Progenitor cell of endocrine pancreas (in vitro differentiated cells): ENCODE measurements around the gene TM9SF2. TPM values are rescaled to one million over a fixed set of nuclear protein-coding genes. Genes with fewer than 3 reads are reported as not detected.

Experiments
- DNase-seq: peaks from one replicate; pipeline ENCODE4 v3.0.0; 2021; ENCODE audit warnings: low spot score; ENCODE audit not compliant: unreplicated experiment
- H3K27ac Mint-ChIP-seq: 2 replicates; pipeline ENCODE4 v1.8.0; 2021; ENCODE audit warnings: mild to moderate bottlenecking, moderate library complexity, mixed read lengths
- H3K27me3 Mint-ChIP-seq: 2 replicates; pipeline ENCODE4 v1.8.0; 2021; ENCODE audit warnings: mixed read lengths
- H3K36me3 Mint-ChIP-seq: 2 replicates; pipeline ENCODE4 v1.8.0; 2022; ENCODE audit warnings: mixed read lengths; ENCODE audit not compliant: insufficient read depth
- H3K4me1 Mint-ChIP-seq: 2 replicates; pipeline ENCODE4 v1.8.0; 2021; ENCODE audit warnings: low read depth, mixed read lengths
- H3K4me3 Mint-ChIP-seq: 2 replicates; pipeline ENCODE4 v1.8.0; 2021; ENCODE audit warnings: low read depth, mild to moderate bottlenecking, moderate library complexity, mixed read lengths
- H3K9me3 Mint-ChIP-seq: 2 replicates; pipeline ENCODE4 v1.8.0; 2021; ENCODE audit warnings: low read depth, mixed read lengths
- CTCF ChIP-seq: fragments of 200-600 bp; sonication (generic); IDR thresholded peaks from one replicate; pipeline ENCODE4 v1.5.0; 2021; ENCODE audit warnings: antibody characterized with exemption, mild to moderate bottlenecking; ENCODE audit not compliant: unreplicated experiment
- total RNA-seq: library from RNA; stranded (reverse); gene quantifications from 2 replicates; pipeline ENCODE4 v1.2.1, GENCODE V29; 2021

TM9SF2 gene
- total RNA-seq, 1 donor from 2014 or later: 109 TPM

DNA sequence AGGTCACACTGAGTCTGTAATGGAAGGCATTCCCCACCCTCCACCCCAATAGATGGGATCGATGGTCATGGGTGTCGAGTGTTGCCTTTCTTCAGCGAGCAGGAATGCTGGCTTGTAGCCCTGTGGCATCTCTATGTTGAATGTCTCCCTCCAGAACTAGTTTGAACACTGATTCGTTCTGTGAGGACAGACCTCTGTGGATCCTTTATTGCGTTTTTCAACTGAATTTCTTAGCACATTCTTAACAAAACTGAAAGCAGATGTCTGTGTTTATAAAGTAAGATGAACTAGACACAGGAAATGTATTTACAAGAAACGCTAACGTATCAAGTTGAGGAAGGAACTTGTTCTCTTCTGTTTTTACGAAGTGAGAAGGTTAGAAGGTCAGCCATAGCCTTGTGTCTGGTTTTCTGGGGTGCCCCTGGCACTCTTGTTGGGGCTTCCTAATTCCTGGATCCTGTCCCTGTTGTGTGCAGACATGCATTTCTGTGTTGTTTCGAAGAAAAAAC, 36.8 kb upstream of the TM9SF2 start:
- Mint-ChIP-seq H3K4me1 (no peaks in the 10 kb centered on the region), H3K36me3 (no peaks in the 10 kb centered on the region)

DNA sequence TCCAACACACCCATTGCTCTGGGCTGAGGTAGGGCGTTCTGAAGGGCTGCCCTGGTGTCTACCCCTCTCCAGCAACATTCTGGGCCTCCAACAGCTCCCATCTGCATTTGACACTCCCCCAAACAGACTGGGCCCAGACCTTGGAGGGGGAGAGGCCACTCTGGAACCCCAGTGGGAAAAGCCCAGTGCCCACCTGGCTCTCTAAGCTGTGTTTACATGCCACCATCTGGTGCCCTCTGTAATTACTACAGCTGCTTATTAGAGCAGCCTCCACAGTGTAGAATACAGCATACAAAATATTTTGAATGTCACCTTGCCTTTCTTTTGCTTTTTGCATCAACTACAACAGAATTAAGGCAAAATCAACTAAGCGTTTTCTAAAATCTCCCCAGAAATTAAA, 35.8 kb upstream of the TM9SF2 start:
- Mint-ChIP-seq H3K9me3 (peaks cover 8% of the 10 kb centered on the region), H3K27me3 (peaks cover 15% of the 10 kb centered on the region)

More for the DNA sequence above, 36.8 kb upstream of the TM9SF2 start:
- no peak for TF ChIP-seq CTCF
- Mint-ChIP-seq H3K9me3 (peaks cover 8% of the 10 kb centered on the region), H3K27me3 (peaks cover 15% of the 10 kb centered on the region), H3K4me3 (no peak overlapping the region), H3K27ac (no peak overlapping the region)
- DNase-seq: no peak

DNA sequence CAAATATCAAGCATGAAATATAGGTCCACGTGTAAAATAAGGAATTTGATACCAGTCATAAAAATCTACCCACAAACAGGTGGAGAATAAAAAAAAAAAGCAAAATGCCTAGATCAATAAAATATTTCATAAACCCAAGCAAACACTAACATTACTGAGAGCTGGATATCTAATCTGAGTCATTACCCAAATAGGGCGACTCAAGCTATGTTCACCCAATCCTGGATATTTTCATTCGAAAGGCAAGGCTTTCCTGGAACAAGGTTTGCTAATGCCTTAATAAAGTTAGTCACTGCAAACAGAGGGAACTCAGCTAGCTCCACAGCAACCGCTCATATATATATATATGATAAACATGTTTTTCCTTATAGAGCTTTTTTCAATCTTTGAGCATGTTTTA, 33.5 kb upstream of the TM9SF2 start:
- no peak overlapping the region for H3K27ac Mint-ChIP-seq
- peaks cover 18% of the 10 kb centered on the region for H3K27me3 Mint-ChIP-seq
- no peak for DNase-seq
- H3K4me1 Mint-ChIP-seq: no peaks in the 10 kb centered on the region
- H3K4me3 Mint-ChIP-seq: no peak overlapping the region
- H3K36me3 Mint-ChIP-seq: no peaks in the 10 kb centered on the region
- H3K9me3 Mint-ChIP-seq: peaks cover 8% of the 10 kb centered on the region
- TF ChIP-seq CTCF: no peak

More for the DNA sequence above, 35.8 kb upstream of the TM9SF2 start:
- Mint-ChIP-seq H3K36me3 (no peaks in the 10 kb centered on the region), H3K27ac (no peak overlapping the region), H3K4me3 (no peak overlapping the region), H3K4me1 (no peaks in the 10 kb centered on the region)
- no peak for TF ChIP-seq CTCF
- DNase-seq: no peak

DNA sequence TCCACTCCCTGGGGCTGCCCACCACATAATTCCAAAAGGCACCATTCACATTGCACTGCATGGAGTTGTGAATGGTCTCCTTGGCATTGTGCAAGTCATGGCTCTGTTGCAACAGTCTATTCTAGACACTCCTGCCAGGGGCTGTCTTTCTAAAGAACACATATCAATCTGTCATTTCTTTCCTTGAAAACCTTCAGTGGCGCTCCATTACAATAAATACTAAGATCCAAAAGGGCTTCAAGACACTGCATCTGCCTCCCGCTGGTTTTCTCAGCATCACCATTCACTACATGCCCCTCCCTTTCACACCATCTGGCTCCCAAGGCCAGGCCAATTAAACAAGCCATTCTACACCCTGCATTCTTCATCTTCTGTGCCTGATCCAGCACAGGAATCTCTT, 32.2 kb upstream of the TM9SF2 start:
- peaks cover 17% of the 10 kb centered on the region for H3K27me3 Mint-ChIP-seq
- H3K9me3 Mint-ChIP-seq: peaks cover 8% of the 10 kb centered on the region
- H3K36me3 Mint-ChIP-seq: no peaks in the 10 kb centered on the region
- no peak overlapping the region for H3K4me3 Mint-ChIP-seq
- H3K27ac Mint-ChIP-seq: no peak overlapping the region
- no peak for DNase-seq
- no peaks in the 10 kb centered on the region for H3K4me1 Mint-ChIP-seq
- TF ChIP-seq CTCF: no peak

DNA sequence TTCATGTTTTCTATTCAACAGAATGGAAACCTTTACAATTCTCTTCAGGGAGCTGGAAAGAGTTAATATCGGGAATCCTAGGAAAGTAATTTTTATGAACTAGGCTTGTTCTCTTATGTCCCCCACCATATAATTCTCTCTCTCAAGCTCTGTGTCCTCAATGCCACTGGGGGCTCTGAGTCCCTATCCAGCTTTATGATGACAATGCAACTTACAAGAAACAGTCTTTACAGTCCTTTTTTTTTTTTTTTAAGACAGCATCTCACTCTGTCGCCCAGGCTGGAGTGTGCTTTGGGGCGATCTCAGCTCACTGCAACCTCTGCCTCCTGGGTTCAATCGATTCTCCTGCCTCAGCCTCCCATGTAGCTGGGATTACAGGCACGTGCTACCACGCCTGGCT, 31.2 kb upstream of the TM9SF2 start:
- DNase-seq: no peak
- Mint-ChIP-seq H3K4me3 (no peak overlapping the region), H3K27ac (no peak overlapping the region), H3K36me3 (no peaks in the 10 kb centered on the region), H3K9me3 (peaks cover 8% of the 10 kb centered on the region), H3K4me1 (no peaks in the 10 kb centered on the region), H3K27me3 (peaks cover 16% of the 10 kb centered on the region)
- TF ChIP-seq CTCF: no peak
